Right lobe of liver (tissue), 4 donors: Measurements from ENCODE around the gene OGN.

Experiments used
- CTCF ChIP-seq, 4 donors: fragments of 200-600 bp in 3 of 4; fragments of 450-650 bp in 1 of 4; IDR thresholded peaks; one replicate each; pipeline versions ENCODE4 v1.5.1 to v1.8.0; 2016 to 2022; ENCODE audit warnings: antibody characterized with exemption in 4 of 4, mild to moderate bottlenecking in 2 of 4
- POLR2A ChIP-seq: fragments of 450-650 bp; IDR thresholded peaks from one replicate; pipeline ENCODE4 v1.6.1; 2017; ENCODE audit warnings: antibody characterized with exemption, mild to moderate bottlenecking
- donor health status: DM: no; HTN: no; CAD: no.
- donor health status: DM: no; HTN: no; CAD: no.
- donor health status: DM: no; HTN: yes; CAD: no.

- TF ChIP-seq CTCF (IDR thresholded peaks at IDR 0.05) (no peak), POLR2A (no peak)
Observed at GRCh38 chr9:92377876-92378275, 26.5 kb downstream of the OGN start.
